Ectodermal cell (in vitro differentiated cells): ENCODE results near the gene MYL11.
A peak's percentile ranks its signal among the peaks of the same experiment; 100 is the strongest.
"Not testable (repeated sequence)": the region's sequence is repeated elsewhere in the genome, so short reads cannot be mapped to it uniquely, and the experiment has no call there.

ENCODE experiments used
- H3K27ac ChIP-seq: 2 replicates; pipeline ENCODE4 v1.7.0; 2013; ENCODE audit warnings: mild to moderate bottlenecking, low read depth, low read length; ENCODE audit not compliant: insufficient read depth, poor library complexity, severe bottlenecking
- H3K27me3 ChIP-seq: 2 replicates; pipeline ENCODE4 v1.7.0; 2013; ENCODE audit warnings: mild to moderate bottlenecking, low read length; ENCODE audit not compliant: insufficient read depth, control insufficient read depth, poor library complexity, severe bottlenecking
- H3K36me3 ChIP-seq: one replicate; pipeline ENCODE4 v1.7.0; 2013; ENCODE audit warnings: low read length; ENCODE audit not compliant: control insufficient read depth, insufficient read depth
- H3K4me1 ChIP-seq: one replicate; pipeline ENCODE4 v1.7.0; 2013; ENCODE audit warnings: low read length; ENCODE audit not compliant: control insufficient read depth, insufficient read depth
- H3K4me3 ChIP-seq: 2 replicates; pipeline ENCODE4 v1.7.0; 2013; ENCODE audit warnings: low read depth, low read length, control low read depth; ENCODE audit not compliant: insufficient read depth
- H3K9me3 ChIP-seq: 2 replicates; pipeline ENCODE4 v1.7.0; 2013; ENCODE audit warnings: mild to moderate bottlenecking, low read length, moderate library complexity; ENCODE audit not compliant: control insufficient read depth
- WGBS, 2 experiments: methylation state at CpG; one replicate each; pipeline ENCODE4 v1.1.7; 2013; ENCODE audit warnings: missing lambda C conversion rate in 2 of 2; 5-methylcytosine and 5-hydroxymethylcytosine counted together

The MYL11 gene

GRCh38 chr16:30380072-30380802, 5.6 kb downstream of the MYL11 start:
- no peak overlapping the region for H3K4me3 ChIP-seq
- H3K27me3 ChIP-seq = no peaks in the 10 kb centered on the region
- H3K36me3 ChIP-seq = no peaks in the 10 kb centered on the region
- peaks cover 17% of the 10 kb centered on the region for H3K4me1 ChIP-seq
- H3K9me3 ChIP-seq = no peaks in the 10 kb centered on the region
- WGBS, 2 experiments = 90 to 92% methylated on average over 4 of the region's 4 CpGs
- H3K27ac ChIP-seq = no peak overlapping the region

- H3K9me3 ChIP-seq = no peaks in the 10 kb centered on the region
- no peak overlapping the region for H3K27ac ChIP-seq
- WGBS, 2 experiments = 93 to 94% methylated on average over 6 of the region's 6 CpGs
Observed at GRCh38 chr16:30380803-30381208, 6.2 kb downstream of the MYL11 start.

GRCh38 chr16:30381291-30382041, 6.9 kb downstream of the MYL11 start:
- 94 to 96% methylated on average over 13 of the region's 13 CpGs for WGBS, 2 experiments
- Histone ChIP-seq H3K36me3 (no peaks in the 10 kb centered on the region), H3K4me1 (peaks cover 6% of the 10 kb centered on the region), H3K9me3 (no peaks in the 10 kb centered on the region), H3K27me3 (no peaks in the 10 kb centered on the region), H3K27ac (no peak overlapping the region), H3K4me3 (no peak overlapping the region)

More at GRCh38 chr16:30380803-30381208, 6.2 kb downstream of the MYL11 start:
- Histone ChIP-seq H3K4me3 (no peak overlapping the region), H3K27me3 (no peaks in the 10 kb centered on the region), H3K36me3 (no peaks in the 10 kb centered on the region), H3K4me1 (peaks cover 11% of the 10 kb centered on the region)

- Histone ChIP-seq H3K36me3 (no peaks in the 10 kb centered on the region), H3K4me1 (peaks cover 2% of the 10 kb centered on the region), H3K9me3 (no peaks in the 10 kb centered on the region), H3K27me3 (no peaks in the 10 kb centered on the region), H3K27ac (no peak within 1 kb of the TSS), H3K4me3 (no peak within 1 kb of the TSS)
- WGBS, 2 experiments = 86 to 91% methylated on average over 11 to 12 of the region's 12 CpGs
Observed at GRCh38 chr16:30382111-30382881, 7.7 kb downstream of the MYL11 start, which contains the start of gene SEPTIN1. TSS of gene SEPTIN1 (minus strand) at chr16:30382561. CDS start at chr16:30382542, 19 bp downstream.

GRCh38 chr16:30383521-30383920, 8.9 kb downstream of the MYL11 start:
- Histone ChIP-seq H3K27me3 (no peaks in the 10 kb centered on the region), H3K36me3 (no peaks in the 10 kb centered on the region), H3K27ac (no peak overlapping the region), H3K9me3 (no peaks in the 10 kb centered on the region), H3K4me1 (no peaks in the 10 kb centered on the region), H3K4me3 (no peak overlapping the region)
- 79 to 80% methylated on average over 2 of the region's 2 CpGs for WGBS, 2 experiments

- 0% methylated on average over 29 to 31 of the region's 31 CpGs for WGBS, 2 experiments
- H3K9me3 ChIP-seq = no peaks in the 10 kb centered on the region
- H3K4me1 ChIP-seq = peaks cover 33% of the 10 kb centered on the region
- H3K27me3 ChIP-seq = no peaks in the 10 kb centered on the region
- H3K4me3 ChIP-seq = peak overlapping the region; percentile 96
- H3K36me3 ChIP-seq = peaks cover 14% of the 10 kb centered on the region
- H3K27ac ChIP-seq = peak overlapping the region; percentile 99
Observed at GRCh38 chr16:30394592-30395154, 20.1 kb downstream of the MYL11 start.

GRCh38 chr16:30395155-30395991, 20.8 kb downstream of the MYL11 start, which contains the start of gene ZNF48:
TSS of gene ZNF48 (plus strand) at chr16:30395420. CDS start at chr16:30395795, 375 bp downstream.
- H3K9me3 ChIP-seq = no peaks in the 10 kb centered on the region
- H3K27ac ChIP-seq = peak within 1 kb of the TSS; percentile 99
- 0% methylated on average over 103 of the region's 103 CpGs for WGBS, 2 experiments
- H3K36me3 ChIP-seq = peaks cover 14% of the 10 kb centered on the region
- H3K27me3 ChIP-seq = no peaks in the 10 kb centered on the region
- H3K4me1 ChIP-seq = peaks cover 37% of the 10 kb centered on the region
- H3K4me3 ChIP-seq = peak within 1 kb of the TSS; percentile 96

- Histone ChIP-seq H3K4me3 (peak overlapping the region; percentile 96), H3K27ac (peak overlapping the region; percentile 99)
- WGBS, 2 experiments = 17 to 18% methylated on average over 12 of the region's 13 CpGs
Observed at GRCh38 chr16:30395992-30396585, 21.5 kb downstream of the MYL11 start.

GRCh38 chr16:30396627-30397026, 22.0 kb downstream of the MYL11 start:
- 87 to 90% methylated on average over 4 of the region's 4 CpGs for WGBS, 2 experiments
- peak overlapping the region; percentile 96 for H3K4me3 ChIP-seq
- H3K27ac ChIP-seq, H3K27me3 ChIP-seq, H3K9me3 ChIP-seq: not testable (repeated sequence)
- peaks cover 37% of the 10 kb centered on the region for H3K4me1 ChIP-seq
- H3K36me3 ChIP-seq = peaks cover 14% of the 10 kb centered on the region

More at GRCh38 chr16:30395992-30396585, 21.5 kb downstream of the MYL11 start:
- Histone ChIP-seq H3K4me1 (peaks cover 37% of the 10 kb centered on the region), H3K9me3 (no peaks in the 10 kb centered on the region), H3K27me3 (no peaks in the 10 kb centered on the region), H3K36me3 (peaks cover 14% of the 10 kb centered on the region)
